IPS-NIHi7 (cell line): ENCODE results near the gene FGFR3.

Source experiments
- DNase-seq: peaks from one replicate; pipeline ENCODE4 v3.0.0; 2012; ENCODE audit warnings: mixed read lengths; ENCODE audit errors: extremely low spot score

Gene FGFR3

GRCh38 chr4:1770245-1770644 is 22.8 kb upstream of the FGFR3 start:
- DNase-seq, result no peak

DNA sequence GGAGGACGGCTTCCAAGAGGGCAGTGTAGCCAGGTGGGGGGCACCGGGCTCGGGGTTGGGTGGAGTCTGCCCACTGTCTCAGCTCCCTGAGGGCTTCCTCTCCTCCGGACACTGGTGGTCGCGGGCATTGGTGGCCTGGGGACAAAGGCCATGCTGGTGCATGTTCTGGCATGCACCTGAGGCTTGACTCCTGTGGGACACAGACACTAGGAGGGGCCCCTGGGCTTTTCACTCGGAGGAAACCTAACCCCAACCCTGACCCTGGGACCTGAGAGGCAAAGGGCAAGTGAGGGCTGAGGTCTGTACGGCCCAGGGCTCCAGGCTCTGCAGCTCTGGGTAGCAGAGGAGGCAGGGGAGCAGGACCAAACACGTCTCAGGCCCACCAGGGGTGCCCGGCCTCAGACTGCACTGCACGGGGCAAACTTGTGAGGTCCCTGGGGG is 22.3 kb upstream of the FGFR3 start:
- no peak for DNase-seq

GRCh38 chr4:1771555-1772305 is 21.4 kb upstream of the FGFR3 start:
- no peak for DNase-seq

GRCh38 chr4:1772853-1773538 is 20.1 kb upstream of the FGFR3 start:
- DNase-seq, result no peak

DNA sequence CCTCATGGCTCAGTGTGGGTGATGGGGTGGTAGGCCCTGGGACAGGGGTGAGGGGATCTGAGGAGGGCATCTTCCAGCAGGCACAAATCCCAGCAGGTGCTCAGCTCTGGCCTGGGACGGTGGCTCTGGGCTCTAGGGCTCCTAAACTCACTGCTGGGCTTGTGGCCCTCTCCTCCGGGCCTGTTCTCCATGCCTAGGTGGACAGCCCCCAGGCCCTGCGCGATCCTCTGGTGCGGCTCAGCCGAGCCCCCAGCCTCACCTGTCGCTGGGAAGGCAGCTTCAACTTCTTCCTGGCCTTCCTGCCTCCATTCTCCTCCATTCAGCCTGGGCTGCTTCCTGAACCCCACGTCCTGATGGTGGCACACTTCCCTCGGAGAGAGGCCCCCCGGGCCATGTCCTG is 19.3 kb upstream of the FGFR3 start:
- no peak for DNase-seq

DNA sequence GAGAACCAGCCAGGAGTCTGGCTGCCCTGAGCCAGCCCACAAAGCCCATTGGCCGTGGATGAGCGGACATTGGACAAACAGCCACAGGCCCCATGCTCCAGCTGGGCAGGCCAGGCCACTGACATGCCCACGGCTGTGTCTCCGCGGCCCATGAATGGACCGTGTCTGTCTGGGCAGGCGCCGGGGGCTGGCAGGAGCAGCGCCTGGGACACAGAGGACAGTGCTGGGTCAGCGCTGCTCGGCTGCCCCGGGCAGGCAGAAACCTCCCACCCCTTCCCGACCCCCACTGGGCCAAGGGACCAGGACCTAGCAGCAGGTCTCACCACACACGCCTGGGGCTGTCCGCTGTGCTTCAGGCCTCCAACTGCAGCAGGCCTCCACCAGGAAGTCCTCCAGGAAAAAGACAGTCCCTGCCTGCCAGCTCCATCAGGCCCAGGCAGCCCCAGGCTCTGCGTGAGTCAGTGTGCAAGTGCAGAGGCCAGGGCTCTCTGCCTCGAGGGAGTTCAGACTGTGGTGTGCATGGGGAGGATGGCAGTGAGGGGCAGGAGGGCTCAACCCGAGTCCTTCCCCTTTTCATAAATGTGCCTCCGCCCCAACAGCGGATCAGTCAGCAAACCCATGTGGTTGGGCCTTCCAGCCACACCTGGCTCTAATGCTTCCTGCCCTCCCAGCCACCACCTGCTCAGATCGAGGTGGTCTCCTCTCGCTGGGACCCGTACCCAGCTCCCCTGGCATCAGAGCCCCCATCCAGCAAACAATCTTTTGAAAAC is 17.2 kb upstream of the FGFR3 start:
- DNase-seq, result no peak

- no peak for DNase-seq
Measured at GRCh38 chr4:1776521-1777161, 16.5 kb upstream of the FGFR3 start.

- DNase-seq, result peak; percentile 91
Measured at GRCh38 chr4:1777822-1778641, 15.1 kb upstream of the FGFR3 start.

DNA sequence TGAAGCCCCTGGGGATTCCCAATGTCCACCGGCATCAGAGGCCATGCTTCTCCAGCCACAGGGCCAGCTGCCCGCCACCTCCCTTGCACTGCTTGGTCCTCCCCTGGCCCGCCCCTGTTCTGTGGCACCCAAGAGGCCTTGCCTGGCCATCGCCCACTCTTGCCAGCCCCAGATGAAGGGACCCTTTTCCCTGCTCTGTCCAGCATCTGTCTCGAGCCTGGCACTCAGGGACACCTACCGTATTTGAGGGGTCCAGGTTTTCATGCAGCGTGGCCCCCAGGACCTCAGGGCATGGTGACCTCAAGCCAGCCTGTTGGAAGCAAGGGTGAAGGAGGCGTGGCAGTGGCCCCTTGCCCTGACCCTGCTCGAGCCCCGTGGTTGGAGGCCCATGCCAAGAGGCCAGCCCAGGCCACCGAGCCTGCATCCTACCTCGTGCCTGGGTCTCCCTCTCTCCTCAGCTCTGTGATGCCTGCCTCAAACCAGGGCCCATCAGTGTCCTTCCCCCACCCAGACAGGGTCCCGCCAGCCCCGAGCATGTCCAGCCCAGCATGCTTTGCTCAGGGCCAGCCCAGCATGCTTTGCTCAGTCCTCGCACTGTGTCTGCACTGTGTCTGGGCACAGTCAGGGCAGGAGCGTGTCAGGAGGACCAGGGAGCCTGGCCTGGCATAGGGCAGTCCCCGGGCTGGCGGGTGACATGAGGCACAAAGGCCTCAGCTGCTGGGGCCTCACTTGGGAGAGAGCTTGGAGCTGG is 14.3 kb upstream of the FGFR3 start:
- no peak for DNase-seq

- no peak for DNase-seq
Measured at GRCh38 chr4:1779588-1780382, 13.3 kb upstream of the FGFR3 start.

DNA sequence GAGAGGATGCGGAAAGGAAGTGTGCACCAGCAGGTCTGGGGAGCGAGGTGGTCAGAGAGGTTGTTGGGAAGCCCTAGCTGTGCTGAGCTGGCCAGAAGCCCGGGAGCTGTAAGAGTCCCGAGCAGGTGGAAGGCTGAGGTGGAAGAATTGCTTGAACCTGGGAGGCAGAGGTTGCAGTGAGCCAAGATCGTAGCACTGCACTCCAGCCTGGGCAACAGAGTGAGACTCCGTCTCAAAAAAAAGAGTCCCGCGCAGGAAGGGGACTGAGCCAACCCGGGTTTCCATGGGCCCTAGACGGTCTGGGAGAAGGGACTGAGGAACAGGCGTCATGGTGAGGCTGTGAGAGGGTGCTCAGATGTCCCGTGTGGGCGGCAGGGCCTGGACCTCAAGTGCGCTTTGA is 12.7 kb upstream of the FGFR3 start:
- DNase-seq, result no peak

- no peak for DNase-seq
Measured at GRCh38 chr4:1783015-1783414, 10.1 kb upstream of the FGFR3 start.

DNA sequence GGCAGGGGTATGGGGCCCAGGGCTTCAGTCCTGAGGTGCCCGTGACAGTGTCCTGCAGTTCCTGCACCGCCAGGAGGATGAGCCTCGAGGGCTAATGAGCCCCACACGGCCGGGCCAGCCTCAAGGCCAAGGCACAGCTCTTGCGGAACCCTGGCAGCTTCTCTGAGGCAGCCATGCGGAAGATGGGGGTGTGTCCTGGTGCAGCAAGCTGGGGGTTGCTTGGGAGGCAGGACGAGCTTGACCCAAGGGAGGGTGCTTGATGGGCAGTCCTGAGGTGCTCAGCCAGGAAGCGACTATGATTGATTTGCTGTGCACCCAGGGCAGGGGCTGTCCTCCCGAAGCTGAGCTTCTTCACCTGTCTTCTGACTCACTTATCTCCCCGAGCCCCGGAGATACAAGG is 9.1 kb upstream of the FGFR3 start:
- no peak for DNase-seq

DNA sequence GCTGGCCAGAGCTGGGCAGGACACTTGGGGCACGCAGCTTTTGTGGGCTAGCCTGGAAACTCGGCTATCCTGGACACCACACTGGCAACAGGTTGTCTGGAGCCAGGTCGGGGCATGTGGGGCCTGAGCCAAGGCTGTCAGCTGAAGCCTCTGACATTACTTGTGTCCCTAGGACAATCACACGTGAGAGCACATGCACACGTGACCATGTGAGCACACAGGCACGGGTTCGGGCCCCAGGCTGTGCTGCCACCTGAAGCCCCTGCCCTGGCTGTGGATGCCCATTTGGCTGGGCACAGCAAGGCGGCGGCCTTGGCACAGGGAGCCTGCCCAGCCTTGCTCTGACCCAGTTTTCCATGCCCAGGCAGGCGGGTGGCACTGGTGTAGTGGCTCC is 8.7 kb upstream of the FGFR3 start:
- no peak for DNase-seq

- no peak for DNase-seq
Measured at GRCh38 chr4:1784789-1785591, 8.1 kb upstream of the FGFR3 start.

DNA sequence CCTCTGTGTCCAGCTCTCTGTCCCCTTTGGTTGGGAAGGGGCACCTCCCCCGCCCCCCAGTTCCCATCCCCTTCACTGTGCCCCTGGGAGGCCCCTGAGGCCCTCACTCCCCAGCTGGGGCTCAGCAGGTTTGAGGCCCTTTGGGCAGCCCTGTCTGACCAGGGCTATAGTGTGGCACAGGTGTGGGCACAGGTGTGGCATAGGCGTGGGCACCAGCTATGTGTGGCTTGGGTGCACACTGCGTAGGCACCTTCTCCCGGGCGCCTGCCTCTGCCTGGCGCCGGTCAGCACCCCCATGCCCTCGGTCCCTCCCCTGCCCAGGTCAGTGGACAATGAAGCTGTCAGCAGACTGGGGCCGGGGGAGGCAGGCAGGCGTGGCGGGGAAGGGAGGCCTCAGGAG is 7.5 kb upstream of the FGFR3 start:
- no peak for DNase-seq

GRCh38 chr4:1786544-1787362 is 6.3 kb upstream of the FGFR3 start:
- DNase-seq, result no peak
